ENCODE results near the gene FRAS1. TPM values are rescaled to one million over a fixed set of nuclear protein-coding genes. Genes with fewer than 3 reads are reported as not detected.

The FRAS1 gene
- total RNA-seq, 1 experiment from 2014 or later, result 82.0 TPM

DNA sequence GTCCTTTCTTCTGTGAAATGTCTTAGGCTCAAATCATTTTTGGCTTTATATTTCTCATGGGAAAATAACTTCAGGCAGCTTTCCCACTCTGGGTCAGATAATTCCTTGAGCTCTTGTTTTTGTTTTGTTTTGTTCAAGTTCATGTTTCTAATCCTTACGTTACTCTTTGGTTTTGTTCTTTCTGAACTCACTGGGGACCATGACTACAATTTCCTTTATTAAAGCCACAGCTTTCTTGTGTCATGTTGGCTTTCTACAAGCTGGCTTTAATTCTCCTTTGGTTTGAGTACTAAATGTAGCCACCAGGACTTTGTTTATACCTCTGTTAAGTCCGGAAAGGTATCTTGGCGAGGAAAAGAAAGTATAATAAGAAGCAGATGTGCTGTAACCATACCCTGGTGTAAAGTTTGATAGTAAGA is 463.7 kb downstream of the FRAS1 start:
- Mint-ChIP-seq H3K4me1 (no peaks in the 10 kb centered on the region), H3K36me3 (peaks cover 23% of the 10 kb centered on the region), H3K27ac (no peak overlapping the region), H3K9me3 (no peaks in the 10 kb centered on the region), H3K4me3 (no peak overlapping the region), H3K27me3 (ENCODE audit: low read depth) (no peaks in the 10 kb centered on the region)
- ChIA-PET POLR2A (no interaction called here), CTCF (no interaction called here)
- no peak for ATAC-seq
- DNase-seq (ENCODE audit: low spot score), result no peak
- TF ChIP-seq, protein P1, sequence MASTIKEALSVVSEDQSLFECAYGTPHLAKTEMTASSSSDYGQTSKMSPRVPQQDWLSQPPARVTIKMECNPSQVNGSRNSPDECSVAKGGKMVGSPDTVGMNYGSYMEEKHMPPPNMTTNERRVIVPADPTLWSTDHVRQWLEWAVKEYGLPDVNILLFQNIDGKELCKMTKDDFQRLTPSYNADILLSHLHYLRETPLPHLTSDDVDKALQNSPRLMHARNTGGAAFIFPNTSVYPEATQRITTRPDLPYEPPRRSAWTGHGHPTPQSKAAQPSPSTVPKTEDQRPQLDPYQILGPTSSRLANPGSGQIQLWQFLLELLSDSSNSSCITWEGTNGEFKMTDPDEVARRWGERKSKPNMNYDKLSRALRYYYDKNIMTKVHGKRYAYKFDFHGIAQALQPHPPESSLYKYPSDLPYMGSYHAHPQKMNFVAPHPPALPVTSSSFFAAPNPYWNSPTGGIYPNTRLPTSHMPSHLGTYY (CRISPR knock-in tag; IDR thresholded peaks at IDR 0.05), result no peak
- TF ChIP-seq, protein P2, sequence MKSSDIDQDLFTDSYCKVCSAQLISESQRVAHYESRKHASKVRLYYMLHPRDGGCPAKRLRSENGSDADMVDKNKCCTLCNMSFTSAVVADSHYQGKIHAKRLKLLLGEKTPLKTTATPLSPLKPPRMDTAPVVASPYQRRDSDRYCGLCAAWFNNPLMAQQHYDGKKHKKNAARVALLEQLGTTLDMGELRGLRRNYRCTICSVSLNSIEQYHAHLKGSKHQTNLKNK (CRISPR knock-in tag; IDR thresholded peaks at IDR 0.05), result no peak
- TF ChIP-seq, protein P3, sequence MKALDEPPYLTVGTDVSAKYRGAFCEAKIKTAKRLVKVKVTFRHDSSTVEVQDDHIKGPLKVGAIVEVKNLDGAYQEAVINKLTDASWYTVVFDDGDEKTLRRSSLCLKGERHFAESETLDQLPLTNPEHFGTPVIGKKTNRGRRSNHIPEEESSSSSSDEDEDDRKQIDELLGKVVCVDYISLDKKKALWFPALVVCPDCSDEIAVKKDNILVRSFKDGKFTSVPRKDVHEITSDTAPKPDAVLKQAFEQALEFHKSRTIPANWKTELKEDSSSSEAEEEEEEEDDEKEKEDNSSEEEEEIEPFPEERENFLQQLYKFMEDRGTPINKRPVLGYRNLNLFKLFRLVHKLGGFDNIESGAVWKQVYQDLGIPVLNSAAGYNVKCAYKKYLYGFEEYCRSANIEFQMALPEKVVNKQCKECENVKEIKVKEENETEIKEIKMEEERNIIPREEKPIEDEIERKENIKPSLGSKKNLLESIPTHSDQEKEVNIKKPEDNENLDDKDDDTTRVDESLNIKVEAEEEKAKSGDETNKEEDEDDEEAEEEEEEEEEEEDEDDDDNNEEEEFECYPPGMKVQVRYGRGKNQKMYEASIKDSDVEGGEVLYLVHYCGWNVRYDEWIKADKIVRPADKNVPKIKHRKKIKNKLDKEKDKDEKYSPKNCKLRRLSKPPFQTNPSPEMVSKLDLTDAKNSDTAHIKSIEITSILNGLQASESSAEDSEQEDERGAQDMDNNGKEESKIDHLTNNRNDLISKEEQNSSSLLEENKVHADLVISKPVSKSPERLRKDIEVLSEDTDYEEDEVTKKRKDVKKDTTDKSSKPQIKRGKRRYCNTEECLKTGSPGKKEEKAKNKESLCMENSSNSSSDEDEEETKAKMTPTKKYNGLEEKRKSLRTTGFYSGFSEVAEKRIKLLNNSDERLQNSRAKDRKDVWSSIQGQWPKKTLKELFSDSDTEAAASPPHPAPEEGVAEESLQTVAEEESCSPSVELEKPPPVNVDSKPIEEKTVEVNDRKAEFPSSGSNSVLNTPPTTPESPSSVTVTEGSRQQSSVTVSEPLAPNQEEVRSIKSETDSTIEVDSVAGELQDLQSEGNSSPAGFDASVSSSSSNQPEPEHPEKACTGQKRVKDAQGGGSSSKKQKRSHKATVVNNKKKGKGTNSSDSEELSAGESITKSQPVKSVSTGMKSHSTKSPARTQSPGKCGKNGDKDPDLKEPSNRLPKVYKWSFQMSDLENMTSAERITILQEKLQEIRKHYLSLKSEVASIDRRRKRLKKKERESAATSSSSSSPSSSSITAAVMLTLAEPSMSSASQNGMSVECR (CRISPR knock-in tag; IDR thresholded peaks at IDR 0.05; ENCODE audit: borderline replicate concordance), result no peak
- no peak for TF ChIP-seq RORB (CRISPR knock-in tag; IDR thresholded peaks at IDR 0.05)
- TF ChIP-seq, protein P4, sequence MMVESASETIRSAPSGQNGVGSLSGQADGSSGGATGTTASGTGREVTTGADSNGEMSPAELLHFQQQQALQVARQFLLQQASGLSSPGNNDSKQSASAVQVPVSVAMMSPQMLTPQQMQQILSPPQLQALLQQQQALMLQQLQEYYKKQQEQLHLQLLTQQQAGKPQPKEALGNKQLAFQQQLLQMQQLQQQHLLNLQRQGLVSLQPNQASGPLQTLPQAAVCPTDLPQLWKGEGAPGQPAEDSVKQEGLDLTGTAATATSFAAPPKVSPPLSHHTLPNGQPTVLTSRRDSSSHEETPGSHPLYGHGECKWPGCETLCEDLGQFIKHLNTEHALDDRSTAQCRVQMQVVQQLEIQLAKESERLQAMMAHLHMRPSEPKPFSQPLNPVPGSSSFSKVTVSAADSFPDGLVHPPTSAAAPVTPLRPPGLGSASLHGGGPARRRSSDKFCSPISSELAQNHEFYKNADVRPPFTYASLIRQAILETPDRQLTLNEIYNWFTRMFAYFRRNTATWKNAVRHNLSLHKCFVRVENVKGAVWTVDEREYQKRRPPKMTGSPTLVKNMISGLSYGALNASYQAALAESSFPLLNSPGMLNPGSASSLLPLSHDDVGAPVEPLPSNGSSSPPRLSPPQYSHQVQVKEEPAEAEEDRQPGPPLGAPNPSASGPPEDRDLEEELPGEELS (CRISPR knock-in tag; IDR thresholded peaks at IDR 0.05), result no peak
- TF ChIP-seq SMAD3 (CRISPR knock-in tag; IDR thresholded peaks at IDR 0.05; ENCODE audit: borderline replicate concordance), result no peak
- TF ChIP-seq, protein P5, sequence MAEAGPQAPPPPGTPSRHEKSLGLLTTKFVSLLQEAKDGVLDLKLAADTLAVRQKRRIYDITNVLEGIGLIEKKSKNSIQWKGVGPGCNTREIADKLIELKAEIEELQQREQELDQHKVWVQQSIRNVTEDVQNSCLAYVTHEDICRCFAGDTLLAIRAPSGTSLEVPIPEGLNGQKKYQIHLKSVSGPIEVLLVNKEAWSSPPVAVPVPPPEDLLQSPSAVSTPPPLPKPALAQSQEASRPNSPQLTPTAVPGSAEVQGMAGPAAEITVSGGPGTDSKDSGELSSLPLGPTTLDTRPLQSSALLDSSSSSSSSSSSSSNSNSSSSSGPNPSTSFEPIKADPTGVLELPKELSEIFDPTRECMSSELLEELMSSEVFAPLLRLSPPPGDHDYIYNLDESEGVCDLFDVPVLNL (CRISPR knock-in tag; IDR thresholded peaks at IDR 0.05; ENCODE audit: borderline replicate concordance, low read depth), result no peak
- TF ChIP-seq JUN (CRISPR knock-in tag; IDR thresholded peaks at IDR 0.05), result no peak
- no peak for TF ChIP-seq TEAD1 (CRISPR knock-in tag; IDR thresholded peaks at IDR 0.05)
- TF ChIP-seq, protein P6, sequence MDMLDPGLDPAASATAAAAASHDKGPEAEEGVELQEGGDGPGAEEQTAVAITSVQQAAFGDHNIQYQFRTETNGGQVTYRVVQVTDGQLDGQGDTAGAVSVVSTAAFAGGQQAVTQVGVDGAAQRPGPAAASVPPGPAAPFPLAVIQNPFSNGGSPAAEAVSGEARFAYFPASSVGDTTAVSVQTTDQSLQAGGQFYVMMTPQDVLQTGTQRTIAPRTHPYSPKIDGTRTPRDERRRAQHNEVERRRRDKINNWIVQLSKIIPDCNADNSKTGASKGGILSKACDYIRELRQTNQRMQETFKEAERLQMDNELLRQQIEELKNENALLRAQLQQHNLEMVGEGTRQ (CRISPR knock-in tag; IDR thresholded peaks at IDR 0.05), result no peak
- TF ChIP-seq KAT7 (CRISPR knock-in tag; IDR thresholded peaks at IDR 0.05; ENCODE audit: borderline replicate concordance), result no peak
- no peak for TF ChIP-seq EMX1 (CRISPR knock-in tag; IDR thresholded peaks at IDR 0.05)
- TF ChIP-seq ETV6 (CRISPR knock-in tag; IDR thresholded peaks at IDR 0.05), result no peak
- TF ChIP-seq, protein P7, sequence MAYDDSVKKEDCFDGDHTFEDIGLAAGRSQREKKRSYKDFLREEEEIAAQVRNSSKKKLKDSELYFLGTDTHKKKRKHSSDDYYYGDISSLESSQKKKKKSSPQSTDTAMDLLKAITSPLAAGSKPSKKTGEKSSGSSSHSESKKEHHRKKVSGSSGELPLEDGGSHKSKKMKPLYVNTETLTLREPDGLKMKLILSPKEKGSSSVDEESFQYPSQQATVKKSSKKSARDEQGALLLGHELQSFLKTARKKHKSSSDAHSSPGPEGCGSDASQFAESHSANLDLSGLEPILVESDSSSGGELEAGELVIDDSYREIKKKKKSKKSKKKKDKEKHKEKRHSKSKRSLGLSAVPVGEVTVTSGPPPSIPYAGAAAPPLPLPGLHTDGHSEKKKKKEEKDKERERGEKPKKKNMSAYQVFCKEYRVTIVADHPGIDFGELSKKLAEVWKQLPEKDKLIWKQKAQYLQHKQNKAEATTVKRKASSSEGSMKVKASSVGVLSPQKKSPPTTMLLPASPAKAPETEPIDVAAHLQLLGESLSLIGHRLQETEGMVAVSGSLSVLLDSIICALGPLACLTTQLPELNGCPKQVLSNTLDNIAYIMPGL (CRISPR knock-in tag; IDR thresholded peaks at IDR 0.05), result no peak
- TF ChIP-seq, protein P8, sequence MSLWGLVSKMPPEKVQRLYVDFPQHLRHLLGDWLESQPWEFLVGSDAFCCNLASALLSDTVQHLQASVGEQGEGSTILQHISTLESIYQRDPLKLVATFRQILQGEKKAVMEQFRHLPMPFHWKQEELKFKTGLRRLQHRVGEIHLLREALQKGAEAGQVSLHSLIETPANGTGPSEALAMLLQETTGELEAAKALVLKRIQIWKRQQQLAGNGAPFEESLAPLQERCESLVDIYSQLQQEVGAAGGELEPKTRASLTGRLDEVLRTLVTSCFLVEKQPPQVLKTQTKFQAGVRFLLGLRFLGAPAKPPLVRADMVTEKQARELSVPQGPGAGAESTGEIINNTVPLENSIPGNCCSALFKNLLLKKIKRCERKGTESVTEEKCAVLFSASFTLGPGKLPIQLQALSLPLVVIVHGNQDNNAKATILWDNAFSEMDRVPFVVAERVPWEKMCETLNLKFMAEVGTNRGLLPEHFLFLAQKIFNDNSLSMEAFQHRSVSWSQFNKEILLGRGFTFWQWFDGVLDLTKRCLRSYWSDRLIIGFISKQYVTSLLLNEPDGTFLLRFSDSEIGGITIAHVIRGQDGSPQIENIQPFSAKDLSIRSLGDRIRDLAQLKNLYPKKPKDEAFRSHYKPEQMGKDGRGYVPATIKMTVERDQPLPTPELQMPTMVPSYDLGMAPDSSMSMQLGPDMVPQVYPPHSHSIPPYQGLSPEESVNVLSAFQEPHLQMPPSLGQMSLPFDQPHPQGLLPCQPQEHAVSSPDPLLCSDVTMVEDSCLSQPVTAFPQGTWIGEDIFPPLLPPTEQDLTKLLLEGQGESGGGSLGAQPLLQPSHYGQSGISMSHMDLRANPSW (CRISPR knock-in tag; conservative IDR thresholded peaks at IDR 0.05; ENCODE audit: low read depth), result no peak
- TF ChIP-seq, protein P9, sequence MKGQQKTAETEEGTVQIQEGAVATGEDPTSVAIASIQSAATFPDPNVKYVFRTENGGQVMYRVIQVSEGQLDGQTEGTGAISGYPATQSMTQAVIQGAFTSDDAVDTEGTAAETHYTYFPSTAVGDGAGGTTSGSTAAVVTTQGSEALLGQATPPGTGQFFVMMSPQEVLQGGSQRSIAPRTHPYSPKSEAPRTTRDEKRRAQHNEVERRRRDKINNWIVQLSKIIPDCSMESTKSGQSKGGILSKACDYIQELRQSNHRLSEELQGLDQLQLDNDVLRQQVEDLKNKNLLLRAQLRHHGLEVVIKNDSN (CRISPR knock-in tag; IDR thresholded peaks at IDR 0.05), result no peak
- TF ChIP-seq, protein P10, sequence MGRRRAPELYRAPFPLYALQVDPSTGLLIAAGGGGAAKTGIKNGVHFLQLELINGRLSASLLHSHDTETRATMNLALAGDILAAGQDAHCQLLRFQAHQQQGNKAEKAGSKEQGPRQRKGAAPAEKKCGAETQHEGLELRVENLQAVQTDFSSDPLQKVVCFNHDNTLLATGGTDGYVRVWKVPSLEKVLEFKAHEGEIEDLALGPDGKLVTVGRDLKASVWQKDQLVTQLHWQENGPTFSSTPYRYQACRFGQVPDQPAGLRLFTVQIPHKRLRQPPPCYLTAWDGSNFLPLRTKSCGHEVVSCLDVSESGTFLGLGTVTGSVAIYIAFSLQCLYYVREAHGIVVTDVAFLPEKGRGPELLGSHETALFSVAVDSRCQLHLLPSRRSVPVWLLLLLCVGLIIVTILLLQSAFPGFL (CRISPR knock-in tag; IDR thresholded peaks at IDR 0.05; ENCODE audit: borderline replicate concordance), result no peak
- TF ChIP-seq ZNF317 (CRISPR knock-in tag; IDR thresholded peaks at IDR 0.05; ENCODE audit: borderline replicate concordance, low read depth), result no peak

Data from WTC11 (cell line).